ENCODE measurements around the gene ZNF792. TPM values are rescaled to one million over a fixed set of nuclear protein-coding genes. Genes with fewer than 3 reads are reported as not detected.
"Not testable (repeated sequence)": the region's sequence is repeated elsewhere in the genome, so short reads cannot be mapped to it uniquely, and the experiment has no call there.

Gene ZNF792
- total RNA-seq, 2 donors from 2014 or later, result 30.2 to 32.1 TPM

- Mint-ChIP-seq H3K4me1 (peaks cover 14% of the 10 kb centered on the region), H3K9me3 (peaks cover 6% of the 10 kb centered on the region), H3K36me3 (ENCODE audit: low read depth) (no peaks in the 10 kb centered on the region), H3K4me3 (no peak overlapping the region), H3K27me3 (ENCODE audit: insufficient read depth) (no peaks in the 10 kb centered on the region), H3K27ac (no peak overlapping the region)
- H3K9ac ChIP-seq (ENCODE audit: extremely low read depth, low read length, poor library complexity, severe bottlenecking), result no peak overlapping the region
- no peak for DNase-seq
- 90 to 98% methylated on average over 6 to 8 of the region's 8 CpGs for WGBS, 2 experiments (ENCODE audit: insufficient coverage in 1 of 2, insufficient read length in 1 of 2)
- H3K4me1 ChIP-seq (ENCODE audit: control insufficient read depth, insufficient read depth, low read length), result no peaks in the 10 kb centered on the region
- no peaks in the 10 kb centered on the region for H3K27me3 ChIP-seq (ENCODE audit: control insufficient read depth, insufficient read depth, low read length, poor library complexity, severe bottlenecking)
- H3K4me3 ChIP-seq (ENCODE audit: low read length), result no peak overlapping the region
- no peaks in the 10 kb centered on the region for H3K9me3 ChIP-seq (ENCODE audit: control insufficient read depth, low read length)
- H3K27ac ChIP-seq (ENCODE audit: low read depth, low read length), result no peak overlapping the region
- TF ChIP-seq, protein P1, sequence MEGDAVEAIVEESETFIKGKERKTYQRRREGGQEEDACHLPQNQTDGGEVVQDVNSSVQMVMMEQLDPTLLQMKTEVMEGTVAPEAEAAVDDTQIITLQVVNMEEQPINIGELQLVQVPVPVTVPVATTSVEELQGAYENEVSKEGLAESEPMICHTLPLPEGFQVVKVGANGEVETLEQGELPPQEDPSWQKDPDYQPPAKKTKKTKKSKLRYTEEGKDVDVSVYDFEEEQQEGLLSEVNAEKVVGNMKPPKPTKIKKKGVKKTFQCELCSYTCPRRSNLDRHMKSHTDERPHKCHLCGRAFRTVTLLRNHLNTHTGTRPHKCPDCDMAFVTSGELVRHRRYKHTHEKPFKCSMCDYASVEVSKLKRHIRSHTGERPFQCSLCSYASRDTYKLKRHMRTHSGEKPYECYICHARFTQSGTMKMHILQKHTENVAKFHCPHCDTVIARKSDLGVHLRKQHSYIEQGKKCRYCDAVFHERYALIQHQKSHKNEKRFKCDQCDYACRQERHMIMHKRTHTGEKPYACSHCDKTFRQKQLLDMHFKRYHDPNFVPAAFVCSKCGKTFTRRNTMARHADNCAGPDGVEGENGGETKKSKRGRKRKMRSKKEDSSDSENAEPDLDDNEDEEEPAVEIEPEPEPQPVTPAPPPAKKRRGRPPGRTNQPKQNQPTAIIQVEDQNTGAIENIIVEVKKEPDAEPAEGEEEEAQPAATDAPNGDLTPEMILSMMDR (conservative IDR thresholded peaks at IDR 0.05), result no peak
- H3K36me3 ChIP-seq (ENCODE audit: control insufficient read depth, insufficient read depth, low read length), result no peaks in the 10 kb centered on the region
Observed at GRCh38 chr19:34995551-34995950, 31.5 kb upstream of the ZNF792 start.

- Histone ChIP-seq H3K36me3 (ENCODE audit: control insufficient read depth, insufficient read depth, low read length) (no peaks in the 10 kb centered on the region), H3K27me3 (ENCODE audit: control insufficient read depth, insufficient read depth, low read length, poor library complexity, severe bottlenecking) (no peaks in the 10 kb centered on the region), H3K9ac (ENCODE audit: extremely low read depth, low read length, poor library complexity, severe bottlenecking) (no peak overlapping the region), H3K4me3 (ENCODE audit: low read length) (no peak overlapping the region), H3K27ac (ENCODE audit: low read depth, low read length) (no peak overlapping the region), H3K4me1 (ENCODE audit: control insufficient read depth, insufficient read depth, low read length) (no peaks in the 10 kb centered on the region), H3K9me3 (ENCODE audit: control insufficient read depth, low read length) (no peaks in the 10 kb centered on the region)
- no peak overlapping the region for H3K4me3 Mint-ChIP-seq
- 91 to 100% methylated on average over 7 to 17 of the region's 17 CpGs for WGBS, 2 experiments (ENCODE audit: insufficient coverage in 1 of 2, insufficient read length in 1 of 2)
- TF ChIP-seq, protein P1 (conservative IDR thresholded peaks at IDR 0.05), result no peak
- H3K9me3 Mint-ChIP-seq, result peaks cover 6% of the 10 kb centered on the region
- H3K27ac Mint-ChIP-seq, result no peak overlapping the region
- peaks cover 14% of the 10 kb centered on the region for H3K4me1 Mint-ChIP-seq
- H3K27me3 Mint-ChIP-seq (ENCODE audit: insufficient read depth), result no peaks in the 10 kb centered on the region
- peak; percentile 32 for DNase-seq
- H3K36me3 Mint-ChIP-seq (ENCODE audit: low read depth), result no peaks in the 10 kb centered on the region
Observed at GRCh38 chr19:34994643-34995541, 30.9 kb upstream of the ZNF792 start.

- Histone ChIP-seq H3K27ac (ENCODE audit: low read depth, low read length) (no peak overlapping the region), H3K4me1 (ENCODE audit: control insufficient read depth, insufficient read depth, low read length) (no peaks in the 10 kb centered on the region), H3K4me3 (ENCODE audit: low read length) (no peak overlapping the region), H3K36me3 (ENCODE audit: control insufficient read depth, insufficient read depth, low read length) (no peaks in the 10 kb centered on the region), H3K27me3 (ENCODE audit: control insufficient read depth, insufficient read depth, low read length, poor library complexity, severe bottlenecking) (no peaks in the 10 kb centered on the region), H3K9ac (ENCODE audit: extremely low read depth, low read length, poor library complexity, severe bottlenecking) (no peak overlapping the region), H3K9me3 (ENCODE audit: control insufficient read depth, low read length) (no peaks in the 10 kb centered on the region)
- H3K27me3 Mint-ChIP-seq (ENCODE audit: insufficient read depth), result no peaks in the 10 kb centered on the region
- peak; percentile 36 for DNase-seq
- WGBS, 2 experiments (ENCODE audit: insufficient coverage in 1 of 2, insufficient read length in 1 of 2), result 82 to 87% methylated on average over 7 to 9 of the region's 9 CpGs
- peaks cover 13% of the 10 kb centered on the region for H3K4me1 Mint-ChIP-seq
- H3K27ac Mint-ChIP-seq, result no peak overlapping the region
- H3K9me3 Mint-ChIP-seq, result peaks cover 6% of the 10 kb centered on the region
- H3K36me3 Mint-ChIP-seq (ENCODE audit: low read depth), result no peaks in the 10 kb centered on the region
- TF ChIP-seq, protein P1 (conservative IDR thresholded peaks at IDR 0.05), result no peak
- no peak overlapping the region for H3K4me3 Mint-ChIP-seq
Observed at GRCh38 chr19:34994286-34994642, 30.2 kb upstream of the ZNF792 start.

GRCh38 chr19:34992582-34992981, 28.6 kb upstream of the ZNF792 start:
- H3K4me1 Mint-ChIP-seq; H3K9ac ChIP-seq (ENCODE audit: extremely low read depth, low read length, poor library complexity, severe bottlenecking); H3K36me3 ChIP-seq (ENCODE audit: control insufficient read depth, insufficient read depth, low read length); H3K4me3 Mint-ChIP-seq; H3K27me3 ChIP-seq (ENCODE audit: control insufficient read depth, insufficient read depth, low read length, poor library complexity, severe bottlenecking); H3K4me1 ChIP-seq (ENCODE audit: control insufficient read depth, insufficient read depth, low read length); H3K27ac Mint-ChIP-seq; H3K9me3 Mint-ChIP-seq; H3K9me3 ChIP-seq (ENCODE audit: control insufficient read depth, low read length); H3K27me3 Mint-ChIP-seq (ENCODE audit: insufficient read depth); H3K36me3 Mint-ChIP-seq (ENCODE audit: low read depth); DNase-seq; H3K4me3 ChIP-seq (ENCODE audit: low read length); H3K27ac ChIP-seq (ENCODE audit: low read depth, low read length): not testable (repeated sequence)
- 90 to 94% methylated on average over 4 to 5 of the region's 7 CpGs for WGBS, 2 experiments (ENCODE audit: insufficient coverage in 1 of 2, insufficient read length in 1 of 2)

Measured in endodermal cell (in vitro differentiated cells).